Fibroblast of mammary gland (primary cell): ENCODE data around the gene PKP1.

Source experiments
- DNase-seq: peaks from one replicate; pipeline ENCODE4 v3.0.0-alpha.2; 2010; ENCODE audit warnings: low read depth
- H3K4me3 ChIP-seq: 2 replicates; pipeline ENCODE4 v1.5.1; 2011; ENCODE audit warnings: low read depth, mild to moderate bottlenecking, low read length, moderate library complexity; ENCODE audit not compliant: control insufficient read depth
- CTCF ChIP-seq: conservative IDR thresholded peaks from 2 replicates; pipeline ENCODE4 v1.5.1; 2011; ENCODE audit warnings: low read depth, low read length, inconsistent platforms; ENCODE audit not compliant: control insufficient read depth, insufficient read depth

PKP1 gene

GRCh38 chr1:201317551-201317950, 34.2 kb downstream of the PKP1 start:
- no peak for DNase-seq
- TF ChIP-seq CTCF = no peak
- H3K4me3 ChIP-seq = no peak overlapping the region

GRCh38 chr1:201318504-201319340, 35.4 kb downstream of the PKP1 start:
- DNase-seq = no peak
- no peak overlapping the region for H3K4me3 ChIP-seq
- TF ChIP-seq CTCF = no peak

- no peak overlapping the region for H3K4me3 ChIP-seq
- no peak for TF ChIP-seq CTCF
- no peak for DNase-seq
These were observed 36.3 kb downstream of the PKP1 start for GRCh38 chr1:201319631-201320030.

- no peak overlapping the region for H3K4me3 ChIP-seq
- DNase-seq = no peak
- no peak for TF ChIP-seq CTCF
These were observed 37.0 kb downstream of the PKP1 start for GRCh38 chr1:201320168-201320788.

GRCh38 chr1:201321826-201322390, 38.6 kb downstream of the PKP1 start:
- no peak overlapping the region for H3K4me3 ChIP-seq
- DNase-seq = no peak
- no peak for TF ChIP-seq CTCF

GRCh38 chr1:201322653-201323510, 39.6 kb downstream of the PKP1 start:
- no peak for TF ChIP-seq CTCF
- no peak overlapping the region for H3K4me3 ChIP-seq

More at GRCh38 chr1:201322653-201323510, 39.6 kb downstream of the PKP1 start:
- DNase-seq = no peak
